IPS DF 6.9 (cell line): ENCODE results near the gene DNAH1.
A peak's percentile ranks its signal among the peaks of the same experiment; 100 is the strongest.

Experiments
- DNase-seq: peaks from one replicate; pipeline ENCODE4 v3.0.0-alpha.2; 2013; ENCODE audit warnings: low read depth, low spot score
- H3K27ac ChIP-seq: one replicate; pipeline ENCODE4 v1.5.1; 2013; ENCODE audit warnings: low read length, control low read depth
- H3K27me3 ChIP-seq: 2 replicates; pipeline ENCODE4 v1.6.1; 2013; ENCODE audit warnings: mild to moderate bottlenecking, low read length; ENCODE audit not compliant: control insufficient read depth, insufficient read depth
- H3K36me3 ChIP-seq: 2 replicates; pipeline ENCODE4 v1.6.1; 2013; ENCODE audit warnings: low read length; ENCODE audit not compliant: control insufficient read depth, insufficient read depth
- H3K4me1 ChIP-seq: 2 replicates; pipeline ENCODE4 v1.6.1; 2013; ENCODE audit warnings: low read length; ENCODE audit not compliant: control insufficient read depth, insufficient read depth
- H3K4me3 ChIP-seq: 2 replicates; pipeline ENCODE4 v1.5.1; 2013; ENCODE audit warnings: mild to moderate bottlenecking, low read length
- H3K9me3 ChIP-seq: 2 replicates; pipeline ENCODE4 v1.6.1; 2013; ENCODE audit warnings: low read length, inconsistent platforms; ENCODE audit not compliant: control insufficient read depth, insufficient read depth
- WGBS: extraction: QIAGEN DNeasy Blood & Tissue Kit; methylation state at CpG from one replicate; pipeline ENCODE4 v1.1.7; 2013; ENCODE audit warnings: mixed read lengths, missing lambda C conversion rate; ENCODE audit not compliant: insufficient read length, insufficient coverage; 5-methylcytosine and 5-hydroxymethylcytosine counted together

The DNAH1 gene

DNA sequence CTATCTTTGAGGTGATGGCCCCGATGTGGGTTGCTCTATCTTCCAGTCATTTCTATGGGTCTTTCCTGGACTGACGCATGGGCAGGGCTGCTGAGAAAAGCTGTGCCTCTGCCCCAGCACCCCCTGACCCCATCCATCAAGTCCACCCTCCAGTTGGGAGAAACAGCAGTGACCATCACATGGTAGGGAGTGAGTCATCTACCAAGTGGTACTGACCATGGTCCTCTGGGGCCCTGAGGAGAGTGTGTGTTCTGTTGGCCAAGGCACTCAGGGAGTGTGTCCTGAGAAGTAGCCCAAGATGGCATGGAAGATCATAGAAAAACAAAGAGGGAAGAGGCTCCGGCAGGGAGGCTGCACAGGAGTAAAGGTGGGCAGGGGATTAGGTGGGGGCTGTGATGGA lies 1.6 kb upstream of the DNAH1 start:
- no peak for DNase-seq
- no peaks in the 10 kb centered on the region for H3K27me3 ChIP-seq
- no peaks in the 10 kb centered on the region for H3K9me3 ChIP-seq
- peaks cover 4% of the 10 kb centered on the region; the same call in 1 of the 2 replicates for H3K4me1 ChIP-seq
- no CpG with 5 or more reads among the region's 3 CpGs for WGBS
- H3K4me3 ChIP-seq = no peak overlapping the region
- no peaks in the 10 kb centered on the region for H3K36me3 ChIP-seq
- no peak overlapping the region for H3K27ac ChIP-seq

DNA sequence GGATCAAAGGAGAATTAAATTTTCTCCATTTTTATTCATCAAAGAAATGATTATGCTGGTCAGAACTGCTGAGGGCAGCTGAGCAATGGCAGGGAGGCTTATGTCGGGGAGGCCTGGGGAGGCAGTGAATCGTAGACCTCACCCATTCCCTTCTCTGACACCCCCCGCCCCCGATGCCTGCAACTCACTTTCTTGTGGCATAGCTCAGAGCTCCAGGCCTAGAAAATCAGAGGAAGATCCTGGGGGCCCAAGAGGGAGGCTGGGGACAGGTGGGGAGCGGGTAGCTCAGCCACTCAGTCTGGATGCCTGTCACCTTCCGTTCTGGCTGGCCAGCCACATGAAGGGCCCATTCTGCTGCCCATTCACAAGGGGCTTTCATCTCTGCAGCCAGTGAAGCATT lies 1.1 kb upstream of the DNAH1 start:
- WGBS = no CpG with 5 or more reads among the region's 6 CpGs
- no peak for DNase-seq
- H3K4me3 ChIP-seq = no peak overlapping the region
- H3K36me3 ChIP-seq = no peaks in the 10 kb centered on the region
- H3K4me1 ChIP-seq = peaks cover 4% of the 10 kb centered on the region; the same call in 1 of the 2 replicates
- no peak overlapping the region for H3K27ac ChIP-seq
- no peaks in the 10 kb centered on the region for H3K9me3 ChIP-seq
- H3K27me3 ChIP-seq = no peaks in the 10 kb centered on the region

DNA sequence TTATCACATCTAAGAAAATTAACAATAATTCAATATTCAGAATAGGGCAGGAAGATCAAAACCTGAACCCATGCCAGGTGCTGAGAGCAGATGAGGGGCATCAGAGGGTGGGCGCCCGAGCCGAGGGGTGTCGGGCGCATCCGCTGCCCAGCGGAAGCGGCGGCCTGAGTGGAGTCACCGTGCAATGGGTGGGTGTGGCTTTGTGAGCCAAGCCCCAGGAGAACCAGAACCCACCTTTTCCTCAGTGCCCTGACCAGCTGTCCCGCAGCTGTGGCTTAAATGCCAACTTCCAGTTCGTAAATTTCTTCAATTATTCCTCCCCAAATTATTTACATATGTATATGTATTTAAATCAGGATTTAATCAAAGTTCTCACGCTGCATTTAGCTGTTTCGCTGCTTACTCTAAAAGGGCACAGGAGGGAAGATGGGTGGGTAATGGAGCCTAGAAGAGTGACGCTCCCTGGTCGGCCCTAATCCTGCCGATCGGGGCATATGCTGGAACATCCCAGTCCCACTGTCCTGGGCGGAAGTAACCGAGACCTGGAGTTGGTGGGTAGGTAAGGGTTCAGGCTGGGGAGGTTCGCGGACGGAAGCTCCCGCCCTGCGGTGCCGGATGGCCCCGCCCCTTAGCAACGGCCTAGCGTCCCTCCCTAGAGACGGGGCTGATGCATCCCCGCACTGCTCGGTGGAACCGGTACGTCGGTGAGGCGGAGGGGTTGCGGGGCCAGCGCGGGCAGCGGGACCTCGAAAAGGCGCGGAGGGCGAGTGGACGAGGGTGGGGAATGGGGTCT lies 1.3 kb downstream of the DNAH1 start:
- WGBS = no CpG with 5 or more reads among the region's 45 CpGs
- Histone ChIP-seq H3K27ac (no peak overlapping the region), H3K27me3 (no peaks in the 10 kb centered on the region), H3K36me3 (no peaks in the 10 kb centered on the region), H3K4me1 (peaks cover 4% of the 10 kb centered on the region; the same call in 1 of the 2 replicates), H3K4me3 (peak overlapping the region; percentile 26; the same call in 1 of the 2 replicates), H3K9me3 (no peaks in the 10 kb centered on the region)
- DNase-seq = peak; percentile 83

DNA sequence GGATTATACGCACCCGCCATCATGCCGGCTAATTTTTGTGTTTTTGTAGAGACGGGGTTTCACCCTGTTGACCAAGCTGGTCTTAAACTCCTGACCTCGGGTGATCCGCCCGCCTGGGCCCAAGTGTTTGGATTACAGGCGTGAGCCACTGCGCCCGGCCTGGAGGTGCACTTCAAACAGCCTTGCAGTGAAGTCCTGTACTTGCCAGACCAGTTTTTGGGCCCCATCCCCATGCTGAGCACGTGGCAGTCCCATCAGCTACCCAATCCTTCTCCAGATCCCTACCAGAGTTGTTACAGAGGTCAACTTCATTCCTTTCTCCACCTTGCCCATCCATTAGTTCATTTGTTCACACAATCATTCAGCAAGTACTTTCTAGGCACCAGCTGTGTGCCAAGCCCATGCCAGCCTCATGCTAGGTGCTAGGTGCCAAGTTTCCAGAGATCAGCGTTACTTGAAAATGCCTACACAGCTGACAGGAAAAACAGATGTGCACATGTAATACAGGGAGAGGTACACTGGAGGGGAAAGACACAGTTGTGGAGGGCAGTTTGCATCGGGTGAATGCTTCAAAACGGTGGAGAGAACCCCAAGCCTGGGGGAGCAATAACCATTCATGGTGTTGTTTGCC lies 2.2 kb downstream of the DNAH1 start:
- no peaks in the 10 kb centered on the region for H3K9me3 ChIP-seq
- no peak for DNase-seq
- no peaks in the 10 kb centered on the region for H3K27me3 ChIP-seq
- WGBS = no CpG with 5 or more reads among the region's 14 CpGs
- peaks cover 4% of the 10 kb centered on the region; the same call in 1 of the 2 replicates for H3K4me1 ChIP-seq
- H3K4me3 ChIP-seq = no peak overlapping the region
- H3K36me3 ChIP-seq = no peaks in the 10 kb centered on the region
- no peak overlapping the region for H3K27ac ChIP-seq

DNA sequence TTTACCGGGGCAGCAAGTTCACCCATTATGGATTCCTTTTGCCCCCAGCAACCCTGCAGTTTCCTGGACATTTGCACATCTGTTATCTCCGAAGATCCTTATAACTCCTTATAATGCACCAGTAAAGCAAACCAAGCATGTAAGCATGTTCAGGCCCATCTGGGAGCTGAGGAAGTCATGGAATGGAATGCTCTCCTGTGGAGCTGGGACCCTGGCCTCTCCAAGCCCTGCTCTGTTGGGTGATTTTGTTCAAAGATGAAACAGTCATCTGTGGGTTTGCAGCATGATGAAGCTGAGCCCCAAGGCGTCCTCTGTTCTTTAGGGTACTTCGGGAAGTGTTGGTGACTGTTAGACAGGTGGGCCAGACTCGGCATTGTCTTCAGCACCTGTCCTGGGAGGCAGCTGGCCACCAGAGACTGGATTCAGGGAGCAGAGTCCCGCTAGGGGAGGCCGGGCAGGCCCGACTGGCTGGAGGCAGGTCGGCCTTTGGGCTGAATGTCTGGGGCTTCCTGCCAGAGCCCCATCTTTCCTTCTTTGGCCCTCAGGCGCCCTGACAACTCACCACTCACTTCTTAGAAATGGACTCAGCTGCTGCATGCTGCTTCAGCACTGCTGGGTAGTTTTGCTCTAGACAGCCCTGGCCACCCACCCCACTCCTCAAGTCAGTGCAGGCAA lies 3.9 kb downstream of the DNAH1 start:
- peaks cover 4% of the 10 kb centered on the region; the same call in 1 of the 2 replicates for H3K4me1 ChIP-seq
- no peaks in the 10 kb centered on the region for H3K27me3 ChIP-seq
- H3K9me3 ChIP-seq = no peaks in the 10 kb centered on the region
- no peaks in the 10 kb centered on the region for H3K36me3 ChIP-seq
- no peak overlapping the region for H3K4me3 ChIP-seq
- no peak for DNase-seq
- no CpG with 5 or more reads among the region's 10 CpGs for WGBS
- no peak overlapping the region for H3K27ac ChIP-seq

DNA sequence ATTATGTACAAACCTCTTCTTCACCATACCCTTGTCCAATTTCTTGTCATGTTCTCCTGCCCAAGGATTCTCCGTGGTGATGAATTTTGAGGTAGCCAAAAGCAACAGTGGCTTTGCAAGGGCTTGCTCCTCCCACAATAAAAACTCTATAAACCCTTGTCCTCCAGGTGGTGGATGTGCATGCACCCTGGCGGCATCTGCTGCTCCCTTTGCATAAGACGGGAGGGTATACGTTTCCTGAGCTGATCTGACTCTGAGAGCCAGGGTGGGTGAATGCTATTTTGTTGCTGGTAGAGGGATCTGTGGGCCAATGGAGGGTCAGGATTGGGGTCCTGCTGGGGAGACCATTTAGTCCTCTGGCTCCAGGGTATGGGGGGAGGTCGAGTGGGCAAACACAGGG lies 5.4 kb downstream of the DNAH1 start:
- no peak overlapping the region for H3K4me3 ChIP-seq
- H3K36me3 ChIP-seq = no peaks in the 10 kb centered on the region
- peaks cover 4% of the 10 kb centered on the region; the same call in 1 of the 2 replicates for H3K4me1 ChIP-seq
- H3K27me3 ChIP-seq = no peaks in the 10 kb centered on the region
- H3K9me3 ChIP-seq = no peaks in the 10 kb centered on the region
- WGBS = no CpG with 5 or more reads among the region's 5 CpGs
- DNase-seq = no peak
- no peak overlapping the region for H3K27ac ChIP-seq

DNA sequence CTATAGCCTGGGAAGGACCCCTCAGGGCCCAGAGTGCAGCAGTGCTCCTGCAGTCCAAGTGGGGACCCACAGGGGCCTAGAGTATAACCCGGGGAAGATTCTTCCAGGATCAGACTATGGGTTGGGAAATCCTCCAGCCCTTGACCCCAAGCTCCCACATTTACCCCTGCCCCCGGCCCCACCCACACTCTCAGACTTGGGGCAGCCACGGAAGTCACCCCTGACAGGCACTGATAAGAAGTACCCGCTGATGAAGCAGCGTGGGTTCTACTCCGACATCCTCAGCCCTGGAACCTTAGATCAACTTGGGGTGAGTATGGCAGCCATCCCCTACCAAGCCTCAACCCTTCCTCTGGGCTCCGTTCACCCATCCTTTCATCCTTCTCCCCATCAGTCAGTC lies 6.3 kb downstream of the DNAH1 start:
- no peaks in the 10 kb centered on the region for H3K9me3 ChIP-seq
- peaks cover 2% of the 10 kb centered on the region; the same call in 1 of the 2 replicates for H3K4me1 ChIP-seq
- no CpG with 5 or more reads among the region's 7 CpGs for WGBS
- no peaks in the 10 kb centered on the region for H3K36me3 ChIP-seq
- H3K4me3 ChIP-seq = no peak overlapping the region
- no peaks in the 10 kb centered on the region for H3K27me3 ChIP-seq
- H3K27ac ChIP-seq = no peak overlapping the region
- no peak for DNase-seq

DNA sequence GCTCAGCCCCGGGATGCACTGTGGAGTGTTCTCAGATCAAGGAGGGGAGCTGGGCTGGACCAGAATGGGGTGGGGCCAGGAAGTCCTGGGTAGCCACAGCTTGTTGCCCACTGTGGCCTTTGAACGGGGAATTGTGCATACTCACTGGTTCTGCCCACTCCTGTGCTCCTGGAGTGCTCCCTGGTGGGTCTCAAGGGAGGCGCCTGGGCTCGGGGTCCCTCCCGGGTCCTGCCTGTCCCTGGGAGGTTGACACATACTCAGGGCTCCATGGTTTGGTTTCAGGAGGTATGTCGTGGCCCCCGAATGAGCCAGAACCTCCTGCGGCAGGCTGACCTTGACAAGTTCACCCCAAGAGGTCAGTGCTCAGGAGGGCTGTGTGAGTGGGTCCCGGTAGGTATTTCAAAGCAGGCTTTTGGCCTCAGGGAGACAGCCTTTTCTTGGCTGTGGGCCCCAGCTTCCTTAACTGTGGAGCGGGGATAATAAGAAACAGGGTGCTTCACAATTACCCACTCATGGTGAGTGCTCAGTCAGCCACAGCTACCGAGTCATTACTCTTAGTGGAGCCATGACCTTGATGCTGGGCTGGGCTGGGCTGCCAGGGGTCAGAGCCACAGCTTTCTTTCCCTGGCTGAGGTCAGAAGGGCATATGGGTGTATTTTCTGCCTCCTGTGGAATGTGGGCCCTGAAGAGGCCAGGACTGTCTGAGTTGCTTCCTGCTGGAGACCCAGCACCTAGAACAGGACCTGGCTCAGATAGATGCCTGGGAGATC lies 7.6 kb downstream of the DNAH1 start:
- H3K4me3 ChIP-seq = no peak overlapping the region
- no peaks in the 10 kb centered on the region for H3K4me1 ChIP-seq
- no peak for DNase-seq
- no peaks in the 10 kb centered on the region for H3K9me3 ChIP-seq
- H3K27ac ChIP-seq = no peak overlapping the region
- H3K36me3 ChIP-seq = no peaks in the 10 kb centered on the region
- no peaks in the 10 kb centered on the region for H3K27me3 ChIP-seq
- WGBS = no CpG with 5 or more reads among the region's 11 CpGs

DNA sequence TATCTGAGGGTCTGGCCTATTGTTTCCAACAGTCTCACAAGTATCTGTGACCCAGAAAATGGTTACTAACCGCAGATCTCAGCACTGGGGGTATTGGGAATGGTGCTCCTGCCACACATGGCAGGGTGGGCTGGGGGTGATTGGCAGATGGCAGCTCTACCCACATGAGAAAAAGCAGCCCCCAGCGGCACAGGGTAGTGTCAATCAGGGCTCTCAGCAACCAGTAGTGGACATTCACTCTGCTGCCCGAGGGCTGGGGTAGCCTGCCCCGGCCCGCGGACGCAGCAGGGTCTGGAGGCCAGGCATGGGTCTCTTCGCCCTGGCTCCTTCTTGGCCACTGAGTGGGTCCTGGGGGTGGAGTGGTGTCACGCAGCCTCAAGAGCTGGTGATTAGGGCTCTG lies 8.6 kb downstream of the DNAH1 start:
- WGBS = no CpG with 5 or more reads among the region's 9 CpGs
- H3K27ac ChIP-seq = no peak overlapping the region
- no peak overlapping the region for H3K4me3 ChIP-seq
- no peaks in the 10 kb centered on the region for H3K9me3 ChIP-seq
- H3K36me3 ChIP-seq = no peaks in the 10 kb centered on the region
- no peak for DNase-seq
- no peaks in the 10 kb centered on the region for H3K27me3 ChIP-seq
- no peaks in the 10 kb centered on the region for H3K4me1 ChIP-seq

DNA sequence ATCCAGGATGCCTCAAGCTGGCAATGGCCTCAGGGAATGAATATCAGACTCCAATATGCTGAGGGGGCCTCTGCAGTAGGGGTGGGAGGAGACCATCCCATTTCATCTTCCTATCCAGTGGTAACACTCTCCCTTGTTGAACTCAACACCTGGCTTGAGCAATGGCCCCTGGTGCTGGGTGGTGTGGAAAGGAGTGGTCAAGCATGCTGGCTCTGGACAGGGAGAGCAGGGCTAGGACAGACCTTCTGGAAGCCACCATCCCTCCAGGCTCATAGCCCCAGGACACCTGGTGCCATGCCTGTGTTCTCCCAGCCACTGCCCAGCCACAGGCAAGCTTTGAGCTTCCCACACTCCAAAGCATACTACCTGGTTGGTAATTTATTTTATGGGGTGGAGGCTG lies 9.6 kb downstream of the DNAH1 start:
- no peak overlapping the region for H3K27ac ChIP-seq
- no peak for DNase-seq
- H3K4me3 ChIP-seq = no peak overlapping the region
- H3K27me3 ChIP-seq = no peaks in the 10 kb centered on the region
- H3K9me3 ChIP-seq = no peaks in the 10 kb centered on the region
- H3K36me3 ChIP-seq = no peaks in the 10 kb centered on the region
- no peaks in the 10 kb centered on the region for H3K4me1 ChIP-seq
